ENCODE data around the gene DNAJC1.

DNA sequence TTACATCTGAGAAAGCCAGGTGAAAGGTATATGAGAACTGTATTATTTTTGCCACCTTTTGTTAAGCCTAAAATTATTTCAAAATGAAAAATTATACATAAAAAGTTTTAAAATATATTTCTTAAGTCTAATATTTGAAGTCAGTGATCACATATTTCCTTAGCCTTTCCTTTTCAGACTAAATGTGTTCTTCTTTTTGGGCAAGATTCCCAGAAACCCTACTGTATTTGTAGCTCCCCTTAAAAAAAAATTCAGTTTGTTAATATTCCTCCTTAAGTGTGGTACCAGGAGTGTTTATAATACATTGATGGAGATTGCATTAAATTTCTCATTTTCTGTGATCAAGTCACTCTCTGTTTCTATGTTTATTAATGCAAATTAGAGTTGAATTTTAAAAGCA is 22.8 kb downstream of the DNAJC1 start:
- TF ChIP-seq JUNB (IDR thresholded peaks at IDR 0.05) (no peak), MYB (IDR thresholded peaks at IDR 0.05; ENCODE audit: borderline replicate concordance, low read depth, low read length) (no peak), ZNF24 (IDR thresholded peaks at IDR 0.05) (no peak)
- TF ChIP-seq, protein P1, sequence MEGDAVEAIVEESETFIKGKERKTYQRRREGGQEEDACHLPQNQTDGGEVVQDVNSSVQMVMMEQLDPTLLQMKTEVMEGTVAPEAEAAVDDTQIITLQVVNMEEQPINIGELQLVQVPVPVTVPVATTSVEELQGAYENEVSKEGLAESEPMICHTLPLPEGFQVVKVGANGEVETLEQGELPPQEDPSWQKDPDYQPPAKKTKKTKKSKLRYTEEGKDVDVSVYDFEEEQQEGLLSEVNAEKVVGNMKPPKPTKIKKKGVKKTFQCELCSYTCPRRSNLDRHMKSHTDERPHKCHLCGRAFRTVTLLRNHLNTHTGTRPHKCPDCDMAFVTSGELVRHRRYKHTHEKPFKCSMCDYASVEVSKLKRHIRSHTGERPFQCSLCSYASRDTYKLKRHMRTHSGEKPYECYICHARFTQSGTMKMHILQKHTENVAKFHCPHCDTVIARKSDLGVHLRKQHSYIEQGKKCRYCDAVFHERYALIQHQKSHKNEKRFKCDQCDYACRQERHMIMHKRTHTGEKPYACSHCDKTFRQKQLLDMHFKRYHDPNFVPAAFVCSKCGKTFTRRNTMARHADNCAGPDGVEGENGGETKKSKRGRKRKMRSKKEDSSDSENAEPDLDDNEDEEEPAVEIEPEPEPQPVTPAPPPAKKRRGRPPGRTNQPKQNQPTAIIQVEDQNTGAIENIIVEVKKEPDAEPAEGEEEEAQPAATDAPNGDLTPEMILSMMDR (IDR thresholded peaks at IDR 0.05 in 2 of 3, conservative IDR thresholded peaks at IDR 0.05 in 1 of 3; ENCODE audit: control insufficient read depth in 2 of 3, extremely low read depth in 1 of 3, insufficient read depth in 1 of 3, low read depth in 3 of 3, low read length in 3 of 3), result no peak
- TF ChIP-seq, protein P2, sequence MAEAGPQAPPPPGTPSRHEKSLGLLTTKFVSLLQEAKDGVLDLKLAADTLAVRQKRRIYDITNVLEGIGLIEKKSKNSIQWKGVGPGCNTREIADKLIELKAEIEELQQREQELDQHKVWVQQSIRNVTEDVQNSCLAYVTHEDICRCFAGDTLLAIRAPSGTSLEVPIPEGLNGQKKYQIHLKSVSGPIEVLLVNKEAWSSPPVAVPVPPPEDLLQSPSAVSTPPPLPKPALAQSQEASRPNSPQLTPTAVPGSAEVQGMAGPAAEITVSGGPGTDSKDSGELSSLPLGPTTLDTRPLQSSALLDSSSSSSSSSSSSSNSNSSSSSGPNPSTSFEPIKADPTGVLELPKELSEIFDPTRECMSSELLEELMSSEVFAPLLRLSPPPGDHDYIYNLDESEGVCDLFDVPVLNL (IDR thresholded peaks at IDR 0.05; ENCODE audit: low read depth, low read length), result no peak
- TF ChIP-seq, protein P3, sequence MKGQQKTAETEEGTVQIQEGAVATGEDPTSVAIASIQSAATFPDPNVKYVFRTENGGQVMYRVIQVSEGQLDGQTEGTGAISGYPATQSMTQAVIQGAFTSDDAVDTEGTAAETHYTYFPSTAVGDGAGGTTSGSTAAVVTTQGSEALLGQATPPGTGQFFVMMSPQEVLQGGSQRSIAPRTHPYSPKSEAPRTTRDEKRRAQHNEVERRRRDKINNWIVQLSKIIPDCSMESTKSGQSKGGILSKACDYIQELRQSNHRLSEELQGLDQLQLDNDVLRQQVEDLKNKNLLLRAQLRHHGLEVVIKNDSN (IDR thresholded peaks at IDR 0.05; ENCODE audit: borderline replicate concordance, extremely low read length, insufficient read depth, low read depth, low read length), result no peak

Measured in GM12878 (cell line).